Right ventricle myocardium superior (tissue), 1 donor: ENCODE results near the gene POLR2J. TPM values are rescaled to one million over a fixed set of nuclear protein-coding genes. Genes with fewer than 3 reads are reported as not detected.
"Not testable (repeated sequence)": the region's sequence is repeated elsewhere in the genome, so short reads cannot be mapped to it uniquely, and the experiment has no call there.

Experiments used
- ATAC-seq: fragments of 200-7000 bp; cut with Tn5 transposase; one replicate; pipeline ENCODE4 v1.9.1; 2020; ENCODE audit warnings: mild to moderate bottlenecking; ENCODE audit not compliant: poor library complexity
- DNase-seq: peaks from one replicate; pipeline ENCODE4 v3.0.0-alpha.2; 2020
- intact Hi-C: fragments of 100-400 bp; cut with DNase I; formaldehyde crosslinking; loops from one replicate; pipeline ENCODE4 v1.11.2; 2022
- total RNA-seq: library from RNA; stranded (reverse); fragmentation: NEBNext Ultra II Directional; extraction: Animal tissue kit (Norgen Biotek cat#: 25700); gene quantifications from one replicate; pipeline ENCODE4 v1.2.1, GENCODE V29; 2021
- donor health status: DM: no; HTN: yes; CAD: no; lungs with severe emphysema.

The POLR2J gene
- total RNA-seq, 1 donor from 2014 or later: 51.3 TPM

DNA sequence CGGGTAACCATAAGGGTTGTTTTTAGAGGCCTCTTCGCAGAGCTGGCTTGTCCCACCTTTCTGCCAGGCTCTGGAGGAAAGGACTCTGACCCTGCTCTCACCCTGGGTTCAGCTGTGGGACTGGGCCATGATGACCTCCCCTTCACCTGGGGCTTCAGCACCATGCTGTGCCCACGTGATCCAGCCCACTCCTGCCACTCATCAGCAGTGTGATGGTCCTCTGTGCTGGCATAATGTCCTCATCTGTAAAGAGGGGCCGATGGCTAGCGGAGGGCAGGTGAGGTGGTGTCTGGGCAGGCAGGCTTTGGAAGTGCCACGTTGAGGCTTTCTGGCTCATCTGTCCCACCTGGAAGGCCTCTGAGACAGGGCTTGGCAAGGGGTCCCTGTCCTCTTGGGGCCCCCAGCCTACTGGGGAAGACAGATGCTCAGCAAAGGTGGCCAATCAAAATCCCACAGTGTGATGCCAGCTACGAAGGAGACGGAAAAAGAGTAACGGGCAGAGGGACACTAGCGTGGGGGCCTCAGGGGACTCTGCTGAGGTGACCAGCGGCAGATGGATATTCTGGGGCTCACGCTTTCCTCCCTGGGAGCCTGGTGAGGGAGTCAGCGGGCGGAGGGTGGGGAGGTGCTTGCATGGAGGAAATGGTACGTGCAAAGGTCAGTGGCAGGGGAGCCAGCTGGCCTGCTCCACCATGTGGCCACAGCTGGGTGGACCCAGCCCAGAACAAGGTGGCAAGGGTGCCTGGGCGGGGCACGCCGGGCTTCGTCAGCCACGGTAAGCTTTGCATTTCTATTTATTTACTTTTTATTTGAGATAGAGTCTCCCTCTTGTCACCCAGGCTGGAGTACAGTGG lies 8.5 kb downstream of the POLR2J start:
- no peak for ATAC-seq
- DNase-seq: peak; percentile 45

DNA sequence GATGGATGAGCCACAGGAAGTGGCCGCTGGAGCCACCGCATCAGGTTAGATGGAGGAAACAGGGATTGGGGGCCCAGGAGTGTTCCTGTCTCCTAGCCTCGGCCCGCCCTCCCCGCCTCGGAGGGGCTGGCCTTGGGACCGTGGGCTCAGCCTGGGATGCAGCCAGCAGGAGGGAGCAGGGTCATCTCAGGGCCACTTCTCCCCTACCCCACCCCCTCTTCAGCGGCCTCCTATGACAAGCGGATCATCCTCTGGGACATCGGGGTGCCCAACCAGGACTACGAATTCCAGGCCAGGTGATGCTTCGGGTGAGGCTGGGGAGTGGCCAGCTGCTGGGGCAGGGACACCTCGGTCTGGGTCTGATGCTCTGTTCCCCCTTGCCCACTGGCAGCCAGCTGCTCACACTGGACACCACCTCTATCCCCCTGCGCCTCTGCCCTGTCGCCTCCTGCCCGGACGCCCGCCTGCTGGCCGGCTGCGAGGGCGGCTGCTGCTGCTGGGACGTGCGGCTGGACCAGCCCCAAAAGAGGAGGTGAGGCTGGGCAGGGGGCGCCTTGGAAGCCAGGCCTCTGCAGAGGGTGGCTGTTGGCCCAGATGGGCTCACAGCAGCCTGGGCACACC lies 9.3 kb downstream of the POLR2J start:
- no peak for ATAC-seq
- DNase-seq: peak; percentile 39
- intact Hi-C loops: no loop called here

More for the DNA sequence above, 8.5 kb downstream of the POLR2J start:
- intact Hi-C loops: no loop called here

DNA sequence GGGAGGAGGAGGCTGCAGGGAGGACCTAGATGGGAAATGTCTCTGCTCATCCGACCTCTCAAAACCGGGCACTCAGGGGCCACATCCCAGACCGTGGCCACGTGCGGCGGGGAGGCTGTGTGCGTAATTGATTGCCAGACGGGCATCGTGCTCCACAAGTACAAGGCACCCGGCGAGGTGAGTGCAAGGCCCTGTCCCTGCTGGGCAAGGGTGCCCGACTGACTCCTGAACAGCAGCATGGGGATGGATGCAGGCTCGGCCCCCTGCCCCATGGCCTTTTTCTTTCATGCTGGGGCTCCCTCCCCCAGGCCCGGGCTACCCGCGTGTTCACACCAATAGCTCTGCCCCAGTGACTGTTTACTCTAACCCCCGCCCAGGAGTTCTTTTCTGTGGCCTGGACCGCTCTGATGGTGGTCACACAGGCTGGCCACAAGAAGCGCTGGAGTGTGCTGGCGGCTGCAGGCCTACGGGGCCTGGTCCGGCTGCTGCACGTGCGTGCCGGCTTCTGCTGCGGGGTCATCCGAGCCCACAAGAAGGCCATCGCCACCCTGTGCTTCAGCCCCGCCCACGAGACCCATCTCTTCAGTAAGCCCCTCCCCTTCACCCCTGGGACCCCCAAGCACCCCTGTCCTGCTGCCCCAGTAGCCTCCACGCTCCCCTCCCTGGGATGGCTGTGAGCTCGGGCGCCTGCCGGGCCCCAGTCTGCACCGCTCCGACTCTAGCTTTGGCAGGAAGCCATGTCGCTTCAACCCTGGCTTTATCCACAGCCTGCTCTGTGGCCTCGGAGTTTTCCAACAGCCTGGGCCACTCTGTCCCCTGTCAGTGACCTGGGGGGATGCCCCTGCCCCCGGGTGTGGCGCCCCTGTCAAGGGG lies 10.0 kb downstream of the POLR2J start:
- no peak for DNase-seq
- intact Hi-C loops: no loop called here
- ATAC-seq: no peak

DNA sequence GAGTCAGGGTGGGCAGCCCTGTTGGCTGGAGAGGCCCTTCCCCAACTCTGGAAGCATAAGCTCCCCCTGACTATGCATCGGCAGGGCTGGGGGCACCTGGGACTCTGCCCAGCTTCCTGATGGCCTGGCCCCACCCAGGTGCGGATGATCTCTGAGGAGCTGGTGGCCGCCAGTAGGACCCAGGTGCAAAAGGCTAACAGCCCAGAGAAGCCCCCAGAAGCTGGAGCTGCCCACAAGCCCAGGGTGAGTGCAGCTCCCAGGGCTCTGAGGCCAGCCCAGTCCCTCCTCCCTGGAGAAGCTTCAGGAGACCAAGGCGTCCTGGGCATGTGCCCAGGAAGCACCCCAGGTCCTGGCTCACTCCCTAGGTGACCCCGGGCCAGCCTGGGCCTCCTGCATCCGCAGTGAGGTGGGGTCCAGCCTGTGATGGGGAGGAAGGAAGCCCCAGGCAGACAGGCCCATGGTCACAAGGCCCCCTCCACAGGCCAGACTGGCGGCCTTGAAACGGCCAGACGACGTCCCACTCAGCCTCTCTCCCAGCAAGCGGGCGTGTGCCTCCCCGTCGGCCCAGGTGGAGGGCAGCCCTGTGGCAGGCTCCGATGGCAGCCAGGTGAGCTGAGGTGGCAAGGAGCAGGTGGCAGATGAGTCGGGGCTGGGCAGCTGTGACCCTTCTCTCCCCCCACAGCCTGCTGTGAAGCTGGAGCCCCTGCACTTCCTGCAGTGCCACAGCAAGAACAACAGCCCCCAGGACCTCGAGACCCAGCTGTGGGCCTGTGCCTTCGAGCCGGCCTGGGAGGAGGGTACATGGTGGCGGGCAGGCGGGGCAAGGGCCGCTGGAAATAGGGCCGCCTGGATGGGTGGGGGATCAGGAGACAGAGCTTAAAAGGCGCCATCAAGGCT lies 10.9 kb downstream of the POLR2J start:
- intact Hi-C loops: no loop called here
- DNase-seq: no peak

DNA sequence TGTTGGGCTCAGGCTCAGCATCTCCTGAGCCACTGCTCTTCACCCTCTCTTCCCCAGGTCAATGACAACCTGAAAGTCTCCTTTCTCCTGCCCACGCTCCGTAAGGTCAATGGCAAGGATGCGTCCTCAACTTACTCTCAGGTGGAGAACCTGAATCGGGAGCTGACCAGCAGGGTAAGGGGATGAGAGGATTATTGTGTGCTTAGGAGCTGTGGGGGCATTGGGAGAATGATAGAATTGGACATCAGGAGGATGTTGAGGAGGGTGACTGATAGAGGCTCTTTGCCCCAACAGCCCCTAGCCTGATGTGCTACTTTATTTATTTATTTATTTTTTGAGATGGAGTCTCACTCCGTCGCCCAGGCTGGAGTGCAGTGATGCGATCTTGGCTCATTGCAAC lies 12.6 kb downstream of the POLR2J start:
- DNase-seq (no peak), ATAC-seq (no peak)
- intact Hi-C loops: no loop called here

More for the DNA sequence above, 10.9 kb downstream of the POLR2J start:
- ATAC-seq: no peak

DNA sequence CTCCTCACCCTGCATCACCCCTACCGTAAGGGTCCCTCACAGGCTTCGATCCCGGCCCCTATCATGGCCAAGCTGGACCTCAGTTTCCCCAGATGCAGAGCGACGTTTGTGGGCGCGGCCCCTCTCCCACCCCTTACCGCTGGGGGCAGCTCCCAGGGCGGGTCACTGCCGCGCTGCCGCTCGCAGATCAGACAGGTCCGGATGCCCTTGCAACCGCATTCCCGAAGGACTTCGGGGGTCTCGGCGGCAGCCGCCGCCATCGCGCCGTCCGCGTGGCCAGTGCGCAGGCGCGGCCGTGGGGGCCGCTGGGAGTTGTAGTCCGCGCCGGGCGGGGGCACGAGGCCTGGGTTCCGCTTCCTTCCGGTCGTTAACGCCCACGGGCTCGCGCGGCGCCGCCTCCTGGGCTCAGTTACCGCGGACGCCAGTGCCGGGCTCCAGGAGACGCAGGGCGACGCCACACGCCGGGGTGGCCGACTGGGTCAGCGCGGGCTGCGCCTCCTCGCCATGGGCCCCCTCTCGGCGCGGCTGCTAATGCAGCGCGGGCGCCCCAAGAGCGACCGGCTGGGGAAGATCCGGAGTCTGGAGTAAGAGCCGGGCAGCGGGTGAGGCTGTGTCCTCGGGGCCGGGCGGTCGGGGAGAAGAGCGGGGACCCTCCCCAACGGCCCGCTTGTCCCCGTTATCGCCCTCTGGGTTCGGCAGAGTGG lies 14.0 kb downstream of the POLR2J start, which contains the start of the genes ALKBH4 and LRWD1:
Gene ALKBH4, minus strand, starts transcription at position 287 of the 704 bp plus-strand sequence. Its CDS starts 27 bp downstream, at position 260.
Gene LRWD1, plus strand, starts transcription at position 408 of the 704 bp plus-strand sequence. Its CDS starts 97 bp downstream, at position 505.
- peak; percentile 98 for ATAC-seq
- peak; percentile 98 for DNase-seq
- intact Hi-C loops: no loop called here

DNA sequence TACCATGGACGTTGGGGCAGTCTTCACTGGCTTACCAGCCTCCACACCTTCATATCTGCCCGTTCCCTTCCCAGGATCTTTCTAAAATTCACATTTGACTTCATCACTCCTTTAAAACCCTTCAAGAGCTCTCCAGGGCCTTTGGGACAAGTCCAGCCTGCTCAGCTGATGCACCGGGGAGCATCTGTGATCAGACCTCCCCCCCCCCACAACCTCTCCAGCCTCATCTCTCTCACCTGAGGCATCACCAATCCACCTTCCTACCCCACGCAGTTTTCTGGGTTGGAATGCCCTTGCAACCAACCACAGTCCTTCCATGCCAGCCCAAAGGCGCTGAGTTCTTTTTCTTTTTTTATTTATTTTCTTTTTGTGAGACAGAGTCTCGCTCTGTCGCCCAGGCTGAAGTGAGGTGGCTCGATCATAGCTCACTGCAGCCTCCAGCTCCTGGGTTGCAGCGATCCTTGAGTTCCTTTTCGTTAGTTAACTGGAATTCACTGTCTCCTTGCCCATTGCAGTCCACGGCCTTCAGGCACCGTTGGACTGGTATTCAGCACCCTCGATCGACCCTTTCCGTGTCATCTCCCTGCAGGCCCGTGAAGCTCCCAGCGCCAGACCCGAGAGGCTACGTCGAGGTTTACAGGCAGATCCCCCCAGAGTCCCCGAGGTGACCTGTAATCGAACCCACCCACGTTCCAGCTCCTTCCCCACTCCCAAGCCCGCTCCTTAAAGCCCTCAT lies 14.7 kb downstream of the POLR2J start:
- no peak for DNase-seq
- ATAC-seq: peak; percentile 2
- intact Hi-C loops: no loop called here

DNA sequence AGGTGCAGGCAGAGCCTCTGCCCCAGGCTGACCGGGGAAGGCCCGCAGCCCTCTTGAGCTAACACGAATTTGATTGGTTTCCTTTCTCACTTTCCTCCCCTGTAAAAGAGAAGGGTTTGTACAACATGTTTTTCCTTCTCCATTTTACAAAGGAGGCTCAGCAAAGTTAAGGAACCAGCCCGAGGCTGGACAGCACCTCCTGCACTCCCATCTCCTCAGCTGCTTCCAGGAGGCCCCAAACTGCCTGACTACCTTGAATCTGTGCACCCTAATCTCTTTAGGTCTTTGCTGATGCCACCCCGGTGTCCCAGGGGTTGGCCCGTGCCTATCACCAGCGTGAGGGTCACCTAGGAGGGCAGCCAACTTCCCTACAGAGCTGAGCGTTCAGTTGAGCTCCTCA lies 18.3 kb downstream of the POLR2J start:
- no peak for ATAC-seq
- intact Hi-C loops: no loop called here
- DNase-seq: no peak

DNA sequence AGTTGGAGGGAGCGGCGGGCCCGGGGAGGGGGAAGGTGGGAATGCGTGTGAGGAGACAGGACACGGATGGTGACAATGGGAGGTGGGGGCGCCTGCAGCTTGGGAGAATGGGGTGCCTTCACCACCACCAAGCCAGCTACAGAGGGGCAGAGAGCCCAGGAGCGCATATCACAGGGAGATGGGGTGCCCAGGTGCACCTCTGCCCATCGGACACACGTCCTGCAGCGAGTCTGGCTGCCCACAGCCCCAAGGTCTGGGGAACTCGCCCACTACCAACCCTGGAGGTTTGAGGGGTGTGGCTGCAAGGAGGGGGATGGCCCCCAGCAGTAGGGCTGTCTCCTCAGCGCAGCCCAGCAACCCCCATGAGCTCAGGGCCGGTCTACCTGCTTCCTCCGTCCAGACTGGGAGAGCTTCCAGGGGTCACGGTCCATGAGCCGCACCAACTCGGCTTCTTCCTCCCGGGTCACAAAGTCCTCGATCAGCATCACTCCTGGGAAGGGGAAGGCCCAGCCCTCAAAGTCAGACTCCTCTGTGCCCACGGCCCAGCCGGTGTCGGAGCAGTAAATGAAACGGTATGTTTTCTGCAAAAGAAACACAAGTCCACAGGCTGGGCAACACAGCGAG lies 19.4 kb downstream of the POLR2J start:
- DNase-seq (no peak), ATAC-seq (no peak)
- intact Hi-C loops: no loop called here

DNA sequence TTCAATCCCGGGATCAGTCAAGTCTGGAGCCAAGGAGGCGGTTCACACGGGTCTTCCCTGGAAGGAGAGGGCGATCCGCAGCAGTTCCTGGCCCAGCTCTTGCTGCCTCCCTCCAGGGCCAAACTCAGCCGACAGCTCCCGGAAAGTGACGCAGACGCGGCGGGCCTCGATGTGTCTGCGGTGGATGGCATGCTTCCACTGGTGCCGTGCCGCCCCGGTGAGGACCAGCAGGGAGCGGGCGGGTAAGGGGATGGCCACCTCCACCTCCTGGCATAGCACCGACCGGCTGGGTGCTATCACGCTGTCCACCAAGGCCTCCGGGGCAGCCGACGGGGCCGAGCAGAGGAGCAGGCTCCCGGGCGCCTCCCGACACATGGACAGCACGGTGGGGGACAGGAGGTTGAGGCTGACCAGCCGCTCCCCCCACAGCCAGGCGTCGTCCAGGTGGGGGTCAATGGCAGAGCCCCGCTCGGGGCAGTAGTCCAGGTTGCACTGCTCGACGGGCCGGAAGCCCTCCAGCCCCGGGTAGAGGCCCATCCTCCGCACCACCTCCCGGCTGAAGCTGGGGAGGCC lies 21.3 kb downstream of the POLR2J start:
- intact Hi-C loops: no loop called here
- DNase-seq (no peak), ATAC-seq (no peak)

DNA sequence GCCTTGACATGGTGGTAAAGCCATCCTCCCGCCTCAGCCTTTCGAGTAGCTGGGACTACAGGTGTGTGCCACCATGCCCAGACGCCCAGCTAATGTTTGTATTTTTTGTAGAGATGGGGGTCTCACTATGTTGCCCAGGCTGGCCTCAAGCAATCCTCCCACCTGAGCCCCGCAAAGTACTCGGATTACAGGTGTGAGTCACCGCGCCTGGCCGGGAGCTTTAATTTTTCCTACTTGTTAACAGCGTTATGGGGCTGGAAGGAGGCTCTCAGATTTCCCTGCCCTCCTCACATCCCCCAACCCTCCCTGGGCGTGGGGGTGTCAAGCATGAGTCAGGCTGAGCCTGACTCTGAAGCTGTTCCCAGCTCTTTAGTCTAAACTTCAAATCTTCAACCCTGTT lies 22.4 kb downstream of the POLR2J start:
- ATAC-seq: no peak
- intact Hi-C loops: no loop called here
- DNase-seq: no peak

DNA sequence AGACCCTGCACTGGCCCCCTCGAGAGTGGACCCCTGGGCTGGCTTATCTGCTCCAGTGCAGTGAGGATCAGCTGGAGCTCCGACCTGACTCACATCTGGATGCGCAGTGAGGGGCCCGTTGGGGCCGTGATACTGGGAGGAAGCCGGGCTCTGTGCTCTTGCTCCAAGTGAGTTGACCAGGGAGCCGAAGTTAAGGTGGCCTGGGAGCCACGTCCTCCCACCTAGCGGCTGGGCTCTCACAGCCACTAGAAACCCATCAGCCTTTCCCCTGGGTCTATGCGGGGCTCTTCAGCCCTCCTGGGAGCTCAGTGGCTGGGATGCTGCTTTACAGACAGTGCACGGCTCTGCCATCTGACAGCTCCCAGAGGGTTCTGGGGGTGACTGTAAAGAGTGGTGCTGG lies 23.1 kb downstream of the POLR2J start:
- intact Hi-C loops: no loop called here
- no peak for DNase-seq
- no peak for ATAC-seq

DNA sequence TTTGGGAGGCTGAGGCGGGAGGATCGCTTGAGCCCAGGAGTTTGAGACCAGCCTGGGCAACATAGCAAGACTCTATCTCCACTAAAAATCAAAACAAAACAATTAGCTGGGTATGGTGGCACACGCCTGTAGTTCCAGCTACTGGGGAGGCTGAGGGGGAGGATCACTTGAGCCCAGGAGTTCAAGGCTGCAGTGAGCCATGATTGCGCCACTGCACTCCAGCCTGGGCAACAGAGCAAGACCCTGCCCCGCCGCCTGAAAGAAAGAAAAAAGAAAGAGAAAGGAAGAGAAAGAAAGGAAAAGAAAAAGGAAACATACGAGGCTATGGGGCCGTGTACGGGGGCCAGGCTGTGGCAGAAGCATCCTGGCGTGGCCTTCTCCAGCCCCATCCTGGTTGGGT lies 23.8 kb downstream of the POLR2J start:
- ATAC-seq, DNase-seq, intact Hi-C loops: not testable (repeated sequence)

DNA sequence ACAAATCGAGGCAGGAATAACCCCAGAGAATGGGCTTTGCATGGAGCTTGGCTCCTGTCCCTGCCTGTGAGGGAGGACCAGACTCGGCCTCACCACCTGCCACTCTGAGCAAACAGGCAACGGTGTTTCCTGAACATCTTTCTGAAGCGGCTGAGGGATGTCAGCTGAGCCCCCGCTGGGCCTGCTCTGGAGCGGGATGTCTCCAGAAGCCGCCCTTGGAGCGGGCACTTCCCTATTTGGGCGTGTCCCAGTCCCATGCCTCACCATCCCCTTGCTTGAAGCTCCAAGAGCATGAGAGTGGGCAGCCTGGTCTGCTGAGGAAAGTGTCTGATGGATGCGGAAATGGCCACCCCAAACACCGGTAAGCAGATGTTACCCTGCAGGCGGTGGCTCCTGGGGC lies 24.3 kb downstream of the POLR2J start:
- intact Hi-C loops: no loop called here

DNA sequence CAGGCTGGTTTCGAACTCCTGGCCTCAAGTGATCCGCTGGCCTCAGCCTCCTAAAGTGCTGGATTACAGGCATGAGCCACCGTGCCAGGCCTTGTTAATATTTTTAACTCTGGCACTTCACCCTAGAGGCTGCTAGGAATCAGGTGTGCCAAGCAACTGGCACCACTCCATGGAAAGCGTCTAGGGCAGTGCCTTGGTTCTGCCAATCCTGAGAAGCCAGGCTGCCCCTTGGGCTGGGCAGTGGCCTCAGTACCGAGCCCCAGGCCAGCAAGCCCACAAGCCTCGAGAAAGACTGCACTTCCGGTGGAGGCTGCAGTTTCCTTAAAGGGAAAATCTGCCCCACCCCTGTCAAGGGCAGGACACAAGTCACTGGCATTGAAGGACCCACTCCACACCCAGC lies 25.4 kb downstream of the POLR2J start:
- intact Hi-C loops: no loop called here
- no peak for DNase-seq
- peak; percentile 60 for ATAC-seq

More for the DNA sequence above, 24.3 kb downstream of the POLR2J start:
- no peak for ATAC-seq
- DNase-seq: no peak

DNA sequence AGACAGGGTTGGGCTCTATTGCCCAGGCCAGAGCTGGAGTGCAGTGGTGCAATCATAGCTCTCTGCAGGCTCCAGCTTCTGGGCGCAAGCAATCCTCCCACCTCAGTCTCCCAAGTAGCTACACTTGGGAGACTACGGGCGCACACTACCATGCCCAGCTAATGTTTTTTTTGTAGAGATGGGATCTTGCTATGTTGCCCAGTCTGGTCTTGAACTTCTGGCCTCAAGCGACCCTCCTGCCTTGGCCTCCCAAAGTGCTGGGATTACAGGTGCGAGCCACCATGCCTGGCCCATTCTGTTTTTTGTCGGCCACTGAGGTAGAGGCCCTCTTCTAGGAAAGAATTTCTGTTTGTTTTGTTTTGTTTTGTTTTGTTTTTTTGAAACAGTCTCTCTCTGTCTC lies 26.3 kb downstream of the POLR2J start:
- intact Hi-C loops: no loop called here
- ATAC-seq (no peak), DNase-seq (no peak)
